ENCODE data around the gene TMEM236.

DNA sequence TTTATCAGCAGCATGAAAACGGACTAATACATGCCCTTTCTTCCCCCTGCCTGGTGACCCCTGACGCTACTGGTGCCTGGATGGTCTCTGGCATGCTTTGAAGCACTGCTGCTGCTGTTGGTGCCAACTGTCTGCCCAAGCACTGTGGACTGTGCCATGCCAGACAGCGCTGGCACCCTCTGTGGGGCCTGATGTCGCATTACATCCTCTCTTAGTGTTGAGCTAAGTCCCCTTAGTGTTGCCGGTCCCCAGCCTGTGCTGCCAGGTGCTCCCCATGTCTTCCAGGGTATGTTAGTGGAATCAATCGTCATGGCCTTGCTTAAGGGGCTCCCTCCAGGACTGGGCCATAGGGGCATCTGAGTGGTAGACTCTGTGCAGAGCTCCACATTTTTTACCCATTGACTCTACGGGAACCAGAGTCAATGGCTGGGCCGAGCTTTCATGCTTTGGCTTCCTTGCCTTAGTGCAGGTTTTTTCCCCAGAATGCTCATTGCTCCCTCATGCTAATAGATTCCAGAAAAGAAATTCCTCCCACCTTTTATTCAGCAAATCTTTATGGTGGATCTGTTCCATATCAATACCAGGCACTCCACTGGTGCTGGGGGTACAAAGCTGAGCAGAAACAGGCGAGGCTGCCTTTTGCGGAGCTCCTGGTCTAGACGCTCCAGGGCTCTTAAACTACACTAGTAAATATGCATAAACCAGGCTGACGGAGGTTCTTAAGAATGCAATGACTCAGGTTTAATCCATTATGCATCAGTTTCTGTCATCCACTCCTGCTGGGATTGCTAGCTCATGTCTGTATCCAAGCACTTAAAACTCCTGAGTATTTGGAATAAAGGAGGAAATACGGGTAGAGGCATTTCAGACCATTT lies 35.3 kb downstream of the TMEM236 start:
- TF ChIP-seq, protein P1, sequence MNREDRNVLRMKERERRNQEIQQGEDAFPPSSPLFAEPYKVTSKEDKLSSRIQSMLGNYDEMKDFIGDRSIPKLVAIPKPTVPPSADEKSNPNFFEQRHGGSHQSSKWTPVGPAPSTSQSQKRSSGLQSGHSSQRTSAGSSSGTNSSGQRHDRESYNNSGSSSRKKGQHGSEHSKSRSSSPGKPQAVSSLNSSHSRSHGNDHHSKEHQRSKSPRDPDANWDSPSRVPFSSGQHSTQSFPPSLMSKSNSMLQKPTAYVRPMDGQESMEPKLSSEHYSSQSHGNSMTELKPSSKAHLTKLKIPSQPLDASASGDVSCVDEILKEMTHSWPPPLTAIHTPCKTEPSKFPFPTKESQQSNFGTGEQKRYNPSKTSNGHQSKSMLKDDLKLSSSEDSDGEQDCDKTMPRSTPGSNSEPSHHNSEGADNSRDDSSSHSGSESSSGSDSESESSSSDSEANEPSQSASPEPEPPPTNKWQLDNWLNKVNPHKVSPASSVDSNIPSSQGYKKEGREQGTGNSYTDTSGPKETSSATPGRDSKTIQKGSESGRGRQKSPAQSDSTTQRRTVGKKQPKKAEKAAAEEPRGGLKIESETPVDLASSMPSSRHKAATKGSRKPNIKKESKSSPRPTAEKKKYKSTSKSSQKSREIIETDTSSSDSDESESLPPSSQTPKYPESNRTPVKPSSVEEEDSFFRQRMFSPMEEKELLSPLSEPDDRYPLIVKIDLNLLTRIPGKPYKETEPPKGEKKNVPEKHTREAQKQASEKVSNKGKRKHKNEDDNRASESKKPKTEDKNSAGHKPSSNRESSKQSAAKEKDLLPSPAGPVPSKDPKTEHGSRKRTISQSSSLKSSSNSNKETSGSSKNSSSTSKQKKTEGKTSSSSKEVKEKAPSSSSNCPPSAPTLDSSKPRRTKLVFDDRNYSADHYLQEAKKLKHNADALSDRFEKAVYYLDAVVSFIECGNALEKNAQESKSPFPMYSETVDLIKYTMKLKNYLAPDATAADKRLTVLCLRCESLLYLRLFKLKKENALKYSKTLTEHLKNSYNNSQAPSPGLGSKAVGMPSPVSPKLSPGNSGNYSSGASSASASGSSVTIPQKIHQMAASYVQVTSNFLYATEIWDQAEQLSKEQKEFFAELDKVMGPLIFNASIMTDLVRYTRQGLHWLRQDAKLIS (CRISPR knock-in tag; IDR thresholded peaks at IDR 0.05), result no peak
- TF ChIP-seq CBX1 (IDR thresholded peaks at IDR 0.05; ENCODE audit: low read depth) (no peak), ZNF507 (tag; conservative IDR thresholded peaks at IDR 0.05) (no peak), ELF1 (tag; IDR thresholded peaks at IDR 0.05) (no peak), ARNT (IDR thresholded peaks at IDR 0.05) (no peak), RAD21 (CRISPR knock-in tag; conservative IDR thresholded peaks at IDR 0.05 in 1 of 2, IDR thresholded peaks at IDR 0.05 in 1 of 2) (no peak), SPI1 (IDR thresholded peaks at IDR 0.05; ENCODE audit: borderline replicate concordance, low read depth, low read length) (no peak), ZNF311 (CRISPR knock-in tag; IDR thresholded peaks at IDR 0.05) (no peak), POLR2A (conservative IDR thresholded peaks at IDR 0.05) (no peak)
- TF ChIP-seq, protein P2, sequence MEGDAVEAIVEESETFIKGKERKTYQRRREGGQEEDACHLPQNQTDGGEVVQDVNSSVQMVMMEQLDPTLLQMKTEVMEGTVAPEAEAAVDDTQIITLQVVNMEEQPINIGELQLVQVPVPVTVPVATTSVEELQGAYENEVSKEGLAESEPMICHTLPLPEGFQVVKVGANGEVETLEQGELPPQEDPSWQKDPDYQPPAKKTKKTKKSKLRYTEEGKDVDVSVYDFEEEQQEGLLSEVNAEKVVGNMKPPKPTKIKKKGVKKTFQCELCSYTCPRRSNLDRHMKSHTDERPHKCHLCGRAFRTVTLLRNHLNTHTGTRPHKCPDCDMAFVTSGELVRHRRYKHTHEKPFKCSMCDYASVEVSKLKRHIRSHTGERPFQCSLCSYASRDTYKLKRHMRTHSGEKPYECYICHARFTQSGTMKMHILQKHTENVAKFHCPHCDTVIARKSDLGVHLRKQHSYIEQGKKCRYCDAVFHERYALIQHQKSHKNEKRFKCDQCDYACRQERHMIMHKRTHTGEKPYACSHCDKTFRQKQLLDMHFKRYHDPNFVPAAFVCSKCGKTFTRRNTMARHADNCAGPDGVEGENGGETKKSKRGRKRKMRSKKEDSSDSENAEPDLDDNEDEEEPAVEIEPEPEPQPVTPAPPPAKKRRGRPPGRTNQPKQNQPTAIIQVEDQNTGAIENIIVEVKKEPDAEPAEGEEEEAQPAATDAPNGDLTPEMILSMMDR (IDR thresholded peaks at IDR 0.05 in 2 of 3, conservative IDR thresholded peaks at IDR 0.05 in 1 of 3; ENCODE audit: insufficient read depth in 2 of 3, low read depth in 1 of 3, low read length in 3 of 3), result no peak
- TF ChIP-seq, protein P3, sequence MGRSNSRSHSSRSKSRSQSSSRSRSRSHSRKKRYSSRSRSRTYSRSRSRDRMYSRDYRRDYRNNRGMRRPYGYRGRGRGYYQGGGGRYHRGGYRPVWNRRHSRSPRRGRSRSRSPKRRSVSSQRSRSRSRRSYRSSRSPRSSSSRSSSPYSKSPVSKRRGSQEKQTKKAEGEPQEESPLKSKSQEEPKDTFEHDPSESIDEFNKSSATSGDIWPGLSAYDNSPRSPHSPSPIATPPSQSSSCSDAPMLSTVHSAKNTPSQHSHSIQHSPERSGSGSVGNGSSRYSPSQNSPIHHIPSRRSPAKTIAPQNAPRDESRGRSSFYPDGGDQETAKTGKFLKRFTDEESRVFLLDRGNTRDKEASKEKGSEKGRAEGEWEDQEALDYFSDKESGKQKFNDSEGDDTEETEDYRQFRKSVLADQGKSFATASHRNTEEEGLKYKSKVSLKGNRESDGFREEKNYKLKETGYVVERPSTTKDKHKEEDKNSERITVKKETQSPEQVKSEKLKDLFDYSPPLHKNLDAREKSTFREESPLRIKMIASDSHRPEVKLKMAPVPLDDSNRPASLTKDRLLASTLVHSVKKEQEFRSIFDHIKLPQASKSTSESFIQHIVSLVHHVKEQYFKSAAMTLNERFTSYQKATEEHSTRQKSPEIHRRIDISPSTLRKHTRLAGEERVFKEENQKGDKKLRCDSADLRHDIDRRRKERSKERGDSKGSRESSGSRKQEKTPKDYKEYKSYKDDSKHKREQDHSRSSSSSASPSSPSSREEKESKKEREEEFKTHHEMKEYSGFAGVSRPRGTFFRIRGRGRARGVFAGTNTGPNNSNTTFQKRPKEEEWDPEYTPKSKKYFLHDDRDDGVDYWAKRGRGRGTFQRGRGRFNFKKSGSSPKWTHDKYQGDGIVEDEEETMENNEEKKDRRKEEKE (IDR thresholded peaks at IDR 0.05; ENCODE audit: borderline replicate concordance in 1 of 2, control insufficient read depth in 1 of 2, low read depth in 2 of 2, low read length in 1 of 2), result no peak
- TF ChIP-seq, protein P4, sequence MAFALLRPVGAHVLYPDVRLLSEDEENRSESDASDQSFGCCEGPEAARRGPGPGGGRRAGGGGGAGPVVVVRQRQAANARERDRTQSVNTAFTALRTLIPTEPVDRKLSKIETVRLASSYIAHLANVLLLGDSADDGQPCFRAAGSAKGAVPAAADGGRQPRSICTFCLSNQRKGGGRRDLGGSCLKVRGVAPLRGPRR (CRISPR knock-in tag; IDR thresholded peaks at IDR 0.05), result no peak
- TF ChIP-seq, protein P5, sequence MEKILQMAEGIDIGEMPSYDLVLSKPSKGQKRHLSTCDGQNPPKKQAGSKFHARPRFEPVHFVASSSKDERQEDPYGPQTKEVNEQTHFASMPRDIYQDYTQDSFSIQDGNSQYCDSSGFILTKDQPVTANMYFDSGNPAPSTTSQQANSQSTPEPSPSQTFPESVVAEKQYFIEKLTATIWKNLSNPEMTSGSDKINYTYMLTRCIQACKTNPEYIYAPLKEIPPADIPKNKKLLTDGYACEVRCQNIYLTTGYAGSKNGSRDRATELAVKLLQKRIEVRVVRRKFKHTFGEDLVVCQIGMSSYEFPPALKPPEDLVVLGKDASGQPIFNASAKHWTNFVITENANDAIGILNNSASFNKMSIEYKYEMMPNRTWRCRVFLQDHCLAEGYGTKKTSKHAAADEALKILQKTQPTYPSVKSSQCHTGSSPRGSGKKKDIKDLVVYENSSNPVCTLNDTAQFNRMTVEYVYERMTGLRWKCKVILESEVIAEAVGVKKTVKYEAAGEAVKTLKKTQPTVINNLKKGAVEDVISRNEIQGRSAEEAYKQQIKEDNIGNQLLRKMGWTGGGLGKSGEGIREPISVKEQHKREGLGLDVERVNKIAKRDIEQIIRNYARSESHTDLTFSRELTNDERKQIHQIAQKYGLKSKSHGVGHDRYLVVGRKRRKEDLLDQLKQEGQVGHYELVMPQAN (IDR thresholded peaks at IDR 0.05; ENCODE audit: borderline replicate concordance), result no peak
